ENCODE results near the gene GPR139.

Gene GPR139

GRCh38 chr16:20084624-20085226 lies 11.0 kb upstream of the GPR139 start:
- no peaks in the 10 kb centered on the region for H3K4me1 ChIP-seq (ENCODE audit: insufficient read depth, low read length)
- H3K27me3 ChIP-seq (ENCODE audit: insufficient read depth, low read length) = no peaks in the 10 kb centered on the region
- no peaks in the 10 kb centered on the region for H3K9me3 ChIP-seq (ENCODE audit: insufficient read depth, low read depth, low read length)
- H3K9ac ChIP-seq (ENCODE audit: low read depth, low read length) = no peak overlapping the region
- H3K27ac ChIP-seq (ENCODE audit: low read depth, low read length) = no peak overlapping the region
- WGBS = 85% methylated on average over 6 of the region's 6 CpGs
- no peaks in the 10 kb centered on the region for H3K36me3 ChIP-seq (ENCODE audit: insufficient read depth, low read length)
- H3K4me3 ChIP-seq (ENCODE audit: low read length) = no peak overlapping the region

DNA sequence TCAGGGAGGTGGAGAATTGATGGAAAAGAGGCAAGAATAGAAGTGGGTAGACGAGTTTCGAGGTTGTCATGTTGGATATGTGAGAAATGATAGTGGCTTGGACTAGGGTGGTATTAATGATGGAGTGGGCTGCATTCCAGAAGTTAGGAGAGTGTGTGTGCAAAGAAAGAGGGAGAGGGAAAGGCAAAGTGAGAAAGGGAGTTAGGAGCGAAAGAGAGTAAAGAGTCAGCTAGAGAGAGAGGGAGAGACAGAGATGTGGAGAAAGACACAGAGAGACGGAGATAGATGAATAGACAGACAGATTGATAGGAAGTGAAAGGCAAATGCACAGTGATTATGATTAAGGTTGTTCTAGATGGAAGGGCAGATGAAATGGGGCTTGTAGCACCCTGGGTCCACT lies 5.4 kb upstream of the GPR139 start:
- H3K36me3 ChIP-seq (ENCODE audit: insufficient read depth, low read length) = no peaks in the 10 kb centered on the region
- WGBS = 91% methylated on average over 4 of the region's 4 CpGs
- no peak overlapping the region for H3K27ac ChIP-seq (ENCODE audit: low read depth, low read length)
- H3K4me3 ChIP-seq (ENCODE audit: low read length) = no peak overlapping the region
- H3K4me1 ChIP-seq (ENCODE audit: insufficient read depth, low read length) = peaks cover 7% of the 10 kb centered on the region
- H3K9ac ChIP-seq (ENCODE audit: low read depth, low read length) = no peak overlapping the region
- H3K27me3 ChIP-seq (ENCODE audit: insufficient read depth, low read length) = peaks cover 28% of the 10 kb centered on the region
- H3K9me3 ChIP-seq (ENCODE audit: insufficient read depth, low read depth, low read length) = no peaks in the 10 kb centered on the region

DNA sequence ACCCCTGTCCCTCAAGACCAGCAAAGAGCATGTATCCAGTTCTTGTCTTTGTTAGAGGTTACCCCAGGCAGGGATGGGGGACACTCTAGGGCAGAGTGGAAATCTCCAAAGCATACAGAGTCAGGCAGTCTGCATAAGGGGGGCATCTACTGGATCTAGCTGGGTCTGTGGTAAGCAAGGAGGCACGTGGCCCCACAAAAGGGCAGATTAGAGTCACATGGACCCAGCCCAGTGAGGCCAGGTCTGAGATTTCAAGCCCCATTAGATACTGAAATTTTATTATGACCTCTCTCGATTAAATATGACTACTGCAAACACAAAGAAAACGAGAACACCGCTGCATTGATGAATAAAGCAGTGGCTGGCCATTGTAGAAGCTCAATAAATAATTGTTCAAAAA lies 1.6 kb upstream of the GPR139 start:
- Histone ChIP-seq H3K4me3 (ENCODE audit: low read length) (no peak overlapping the region), H3K27me3 (ENCODE audit: insufficient read depth, low read length) (peaks cover 61% of the 10 kb centered on the region), H3K36me3 (ENCODE audit: insufficient read depth, low read length) (no peaks in the 10 kb centered on the region), H3K4me1 (ENCODE audit: insufficient read depth, low read length) (peaks cover 16% of the 10 kb centered on the region), H3K9ac (ENCODE audit: low read depth, low read length) (no peak overlapping the region), H3K9me3 (ENCODE audit: insufficient read depth, low read depth, low read length) (no peaks in the 10 kb centered on the region), H3K27ac (ENCODE audit: low read depth, low read length) (no peak overlapping the region)
- 91% methylated on average over 4 of the region's 4 CpGs for WGBS

DNA sequence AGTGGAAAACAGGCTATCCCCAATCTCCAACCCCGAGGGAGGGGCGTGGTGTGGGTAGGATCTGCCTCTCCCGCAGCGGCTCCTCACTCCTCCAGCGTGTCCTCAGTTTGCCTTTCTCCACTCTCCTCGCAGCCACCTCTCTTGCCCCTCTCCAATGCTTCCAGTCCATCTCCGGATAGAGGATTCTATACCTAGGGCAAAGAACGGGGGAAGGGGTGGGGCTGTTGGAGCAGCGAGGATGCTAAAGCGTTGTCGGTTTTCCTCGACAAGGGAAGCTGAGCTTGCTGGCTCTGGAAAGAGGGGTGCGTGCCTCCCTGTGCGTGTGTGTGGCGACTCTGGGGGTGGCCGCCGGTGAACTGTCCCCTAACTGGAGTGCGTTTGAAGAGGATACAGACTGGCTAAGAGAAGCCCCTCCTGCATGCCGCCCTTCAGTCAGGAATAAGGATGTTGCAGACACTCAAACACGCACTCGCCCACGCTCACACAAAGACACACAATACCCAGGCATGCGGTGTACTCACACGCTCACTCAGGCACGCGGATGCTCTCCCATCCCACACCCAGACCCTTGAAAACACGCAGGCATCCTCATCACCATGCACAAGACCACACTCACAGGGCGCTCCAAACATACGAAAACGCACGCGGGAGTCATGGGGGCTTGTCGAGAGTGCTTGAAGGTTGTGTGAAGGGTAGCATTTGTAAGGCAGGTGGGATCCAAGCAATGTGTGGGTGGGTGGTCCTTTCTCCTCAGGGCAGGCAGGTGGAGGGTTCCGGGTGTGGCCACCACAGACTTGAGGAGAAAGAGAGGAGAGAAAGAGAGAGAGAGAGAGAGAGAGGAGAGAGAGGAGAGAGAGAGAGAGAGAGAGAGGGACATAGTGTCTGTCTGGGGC lies 655 bp upstream of the GPR139 start:
- Histone ChIP-seq H3K27ac (ENCODE audit: low read depth, low read length) (no peak overlapping the region), H3K27me3 (ENCODE audit: insufficient read depth, low read length) (peaks cover 61% of the 10 kb centered on the region), H3K36me3 (ENCODE audit: insufficient read depth, low read length) (no peaks in the 10 kb centered on the region), H3K4me1 (ENCODE audit: insufficient read depth, low read length) (peaks cover 16% of the 10 kb centered on the region), H3K9ac (ENCODE audit: low read depth, low read length) (peak overlapping the region; percentile 38; the same call in 1 of the 2 replicates), H3K4me3 (ENCODE audit: low read length) (peak overlapping the region; percentile 66), H3K9me3 (ENCODE audit: insufficient read depth, low read depth, low read length) (no peaks in the 10 kb centered on the region)
- 28% methylated on average over 32 of the region's 34 CpGs for WGBS

DNA sequence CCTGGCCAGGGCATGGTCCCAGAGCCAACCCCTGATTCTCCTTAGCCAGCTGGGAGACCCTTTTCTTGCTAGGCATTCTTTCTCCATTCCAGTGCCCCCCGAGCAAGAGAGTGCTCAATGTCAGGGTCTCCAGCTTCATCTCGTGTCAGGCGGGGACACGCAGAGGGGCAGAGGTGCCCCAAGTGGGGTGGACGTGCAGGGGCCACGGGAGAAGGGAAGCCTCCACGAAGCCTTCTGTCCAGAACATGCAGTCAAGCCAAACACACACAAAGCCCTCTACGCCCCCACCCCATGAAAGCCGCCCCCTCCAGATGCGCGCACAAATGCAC lies 852 bp downstream of the GPR139 start:
- WGBS = 24% methylated on average over 11 of the region's 11 CpGs
- Histone ChIP-seq H3K36me3 (ENCODE audit: insufficient read depth, low read length) (no peaks in the 10 kb centered on the region), H3K4me1 (ENCODE audit: insufficient read depth, low read length) (peaks cover 16% of the 10 kb centered on the region), H3K4me3 (ENCODE audit: low read length) (peak overlapping the region; percentile 66), H3K27ac (ENCODE audit: low read depth, low read length) (no peak overlapping the region), H3K9me3 (ENCODE audit: insufficient read depth, low read depth, low read length) (peaks cover 11% of the 10 kb centered on the region; the same call in 1 of the 2 replicates), H3K9ac (ENCODE audit: low read depth, low read length) (no peak overlapping the region; the same call in 1 of the 2 replicates), H3K27me3 (ENCODE audit: insufficient read depth, low read length) (peaks cover 61% of the 10 kb centered on the region)

GRCh38 chr16:20072146-20072873 lies 1.4 kb downstream of the GPR139 start:
- Histone ChIP-seq H3K4me1 (ENCODE audit: insufficient read depth, low read length) (peaks cover 16% of the 10 kb centered on the region), H3K9me3 (ENCODE audit: insufficient read depth, low read depth, low read length) (peaks cover 11% of the 10 kb centered on the region; the same call in 1 of the 2 replicates), H3K36me3 (ENCODE audit: insufficient read depth, low read length) (no peaks in the 10 kb centered on the region), H3K27me3 (ENCODE audit: insufficient read depth, low read length) (peaks cover 61% of the 10 kb centered on the region), H3K27ac (ENCODE audit: low read depth, low read length) (no peak overlapping the region), H3K9ac (ENCODE audit: low read depth, low read length) (no peak overlapping the region), H3K4me3 (ENCODE audit: low read length) (peak overlapping the region; percentile 66)
- 66% methylated on average over 11 of the region's 11 CpGs for WGBS

DNA sequence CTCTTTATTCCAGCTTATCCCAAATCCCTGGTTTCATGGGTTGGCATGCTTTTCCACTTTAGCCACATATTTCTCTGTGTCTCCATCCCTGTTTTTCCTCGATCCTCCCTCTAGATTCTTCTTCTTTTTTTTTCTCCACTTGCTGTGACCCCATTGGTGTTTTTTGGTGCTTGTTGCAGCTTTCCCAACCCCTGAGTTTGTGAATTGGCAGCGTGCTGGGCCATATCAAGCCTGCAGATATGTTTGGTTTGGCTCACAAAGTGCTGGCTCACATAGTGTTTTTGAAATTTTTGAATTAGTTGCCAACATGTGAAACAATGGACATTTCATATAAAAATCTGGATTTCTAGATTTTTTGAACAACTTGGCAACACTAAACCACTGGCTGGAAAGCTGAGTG lies 8.8 kb downstream of the GPR139 start:
- Histone ChIP-seq H3K27me3 (ENCODE audit: insufficient read depth, low read length) (no peaks in the 10 kb centered on the region), H3K36me3 (ENCODE audit: insufficient read depth, low read length) (no peaks in the 10 kb centered on the region), H3K4me3 (ENCODE audit: low read length) (no peak overlapping the region), H3K9ac (ENCODE audit: low read depth, low read length) (no peak overlapping the region), H3K9me3 (ENCODE audit: insufficient read depth, low read depth, low read length) (peaks cover 11% of the 10 kb centered on the region; the same call in 1 of the 2 replicates), H3K4me1 (ENCODE audit: insufficient read depth, low read length) (no peaks in the 10 kb centered on the region), H3K27ac (ENCODE audit: low read depth, low read length) (no peak overlapping the region)
- 92% methylated on average over 2 of the region's 2 CpGs for WGBS

- Histone ChIP-seq H3K9ac (ENCODE audit: low read depth, low read length) (no peak overlapping the region), H3K4me1 (ENCODE audit: insufficient read depth, low read length) (no peaks in the 10 kb centered on the region), H3K36me3 (ENCODE audit: insufficient read depth, low read length) (no peaks in the 10 kb centered on the region), H3K27me3 (ENCODE audit: insufficient read depth, low read length) (no peaks in the 10 kb centered on the region), H3K4me3 (ENCODE audit: low read length) (no peak overlapping the region), H3K27ac (ENCODE audit: low read depth, low read length) (no peak overlapping the region), H3K9me3 (ENCODE audit: insufficient read depth, low read depth, low read length) (peaks cover 11% of the 10 kb centered on the region; the same call in 1 of the 2 replicates)
- WGBS = 96% methylated on average over 3 of the region's 4 CpGs
Observed at GRCh38 chr16:20064520-20064919, 9.2 kb downstream of the GPR139 start.

- H3K4me3 ChIP-seq (ENCODE audit: low read length) = no peak overlapping the region
- H3K36me3 ChIP-seq (ENCODE audit: insufficient read depth, low read length) = no peaks in the 10 kb centered on the region
- H3K9ac ChIP-seq (ENCODE audit: low read depth, low read length) = no peak overlapping the region
- no peaks in the 10 kb centered on the region for H3K27me3 ChIP-seq (ENCODE audit: insufficient read depth, low read length)
- H3K4me1 ChIP-seq (ENCODE audit: insufficient read depth, low read length) = no peaks in the 10 kb centered on the region
- WGBS = 91% methylated on average over 3 of the region's 3 CpGs
- no peak overlapping the region for H3K27ac ChIP-seq (ENCODE audit: low read depth, low read length)
- H3K9me3 ChIP-seq (ENCODE audit: insufficient read depth, low read depth, low read length) = no peaks in the 10 kb centered on the region
Observed at GRCh38 chr16:20061132-20061531, 12.6 kb downstream of the GPR139 start.

GRCh38 chr16:20056436-20056835 lies 17.3 kb downstream of the GPR139 start:
- Histone ChIP-seq H3K4me1 (ENCODE audit: insufficient read depth, low read length) (no peaks in the 10 kb centered on the region), H3K27ac (ENCODE audit: low read depth, low read length) (no peak overlapping the region), H3K9ac (ENCODE audit: low read depth, low read length) (no peak overlapping the region), H3K27me3 (ENCODE audit: insufficient read depth, low read length) (no peaks in the 10 kb centered on the region), H3K4me3 (ENCODE audit: low read length) (no peak overlapping the region), H3K36me3 (ENCODE audit: insufficient read depth, low read length) (no peaks in the 10 kb centered on the region), H3K9me3 (ENCODE audit: insufficient read depth, low read depth, low read length) (no peaks in the 10 kb centered on the region)
- 85% methylated on average over 3 of the region's 3 CpGs for WGBS

DNA sequence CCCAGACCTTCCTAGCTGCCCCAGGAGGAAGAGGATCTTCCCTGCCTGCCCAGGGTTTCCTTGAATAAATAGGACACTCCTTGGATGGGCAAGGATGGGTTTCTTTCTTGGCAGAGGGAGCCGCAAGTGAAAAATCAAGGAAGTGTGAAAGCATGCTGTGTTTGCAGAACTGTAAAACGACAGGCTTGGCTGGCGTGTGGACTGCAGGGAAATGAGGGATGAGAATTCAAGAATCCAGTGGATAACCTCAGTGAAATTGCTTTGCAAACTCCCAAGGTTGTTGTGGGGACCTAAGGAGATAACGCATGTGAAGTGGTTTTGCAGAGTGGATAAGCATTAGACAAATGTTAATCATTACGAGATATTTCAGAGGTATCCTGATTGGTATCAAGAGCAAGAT lies 20.4 kb downstream of the GPR139 start:
- Histone ChIP-seq H3K36me3 (ENCODE audit: insufficient read depth, low read length) (no peaks in the 10 kb centered on the region), H3K9ac (ENCODE audit: low read depth, low read length) (no peak overlapping the region), H3K27me3 (ENCODE audit: insufficient read depth, low read length) (no peaks in the 10 kb centered on the region), H3K27ac (ENCODE audit: low read depth, low read length) (no peak overlapping the region), H3K4me1 (ENCODE audit: insufficient read depth, low read length) (0 out of 2 replicates have a peak, but pooled peaks cover 3% of the 10 kb centered on the region), H3K9me3 (ENCODE audit: insufficient read depth, low read depth, low read length) (no peaks in the 10 kb centered on the region), H3K4me3 (ENCODE audit: low read length) (no peak overlapping the region)
- 76% methylated on average over 5 of the region's 5 CpGs for WGBS

All from HUES64 (cell line).